ENCODE data around the gene HYOU1.

GRCh38 chr11:119065369-119065768 lies 8.4 kb upstream of the HYOU1 start:
- TF ChIP-seq, protein P1, sequence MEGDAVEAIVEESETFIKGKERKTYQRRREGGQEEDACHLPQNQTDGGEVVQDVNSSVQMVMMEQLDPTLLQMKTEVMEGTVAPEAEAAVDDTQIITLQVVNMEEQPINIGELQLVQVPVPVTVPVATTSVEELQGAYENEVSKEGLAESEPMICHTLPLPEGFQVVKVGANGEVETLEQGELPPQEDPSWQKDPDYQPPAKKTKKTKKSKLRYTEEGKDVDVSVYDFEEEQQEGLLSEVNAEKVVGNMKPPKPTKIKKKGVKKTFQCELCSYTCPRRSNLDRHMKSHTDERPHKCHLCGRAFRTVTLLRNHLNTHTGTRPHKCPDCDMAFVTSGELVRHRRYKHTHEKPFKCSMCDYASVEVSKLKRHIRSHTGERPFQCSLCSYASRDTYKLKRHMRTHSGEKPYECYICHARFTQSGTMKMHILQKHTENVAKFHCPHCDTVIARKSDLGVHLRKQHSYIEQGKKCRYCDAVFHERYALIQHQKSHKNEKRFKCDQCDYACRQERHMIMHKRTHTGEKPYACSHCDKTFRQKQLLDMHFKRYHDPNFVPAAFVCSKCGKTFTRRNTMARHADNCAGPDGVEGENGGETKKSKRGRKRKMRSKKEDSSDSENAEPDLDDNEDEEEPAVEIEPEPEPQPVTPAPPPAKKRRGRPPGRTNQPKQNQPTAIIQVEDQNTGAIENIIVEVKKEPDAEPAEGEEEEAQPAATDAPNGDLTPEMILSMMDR (IDR thresholded peaks at IDR 0.05), result no peak
- TF ChIP-seq EP300 (IDR thresholded peaks at IDR 0.05) (no peak), POLR2AphosphoS5 (IDR thresholded peaks at IDR 0.05) (no peak), POLR2A (IDR thresholded peaks at IDR 0.05) (no peak)

Measured in sigmoid colon (tissue), 4 donors.